H1 (cell line): ENCODE data around the gene MYH10. TPM values are rescaled to one million over a fixed set of nuclear protein-coding genes. Genes with fewer than 3 reads are reported as not detected.

Experiments
- CTCF ChIA-PET: fragments of 300-600 bp; sonication (Branson Sonifier 250); formaldehyde crosslinking; loops from one replicate; lab custom pipeline; 2021; ENCODE audit not compliant: partially characterized antibody; lab: Charles Lee
- POLR2A ChIA-PET: fragments of 300-600 bp; sonication (Branson Sonifier 250); formaldehyde crosslinking; loops from one replicate; lab custom pipeline; 2021; ENCODE audit warnings: inconsistent platforms; ENCODE audit not compliant: partially characterized antibody; lab: Charles Lee
- DNase-seq, 2 experiments: peaks; one replicate each; pipeline versions ENCODE4 v3.0.0 to v3.0.0-alpha.2; 2010 to 2022; ENCODE audit warnings: low spot score in 2 of 2, low read depth in 1 of 2, mixed read lengths in 1 of 2
- FAIRE-seq: peaks from 2 replicates; lab custom pipeline; 2011; peaks lifted over from hg19 to GRCh38; lab: Jason Lieb, UNC
- H2AFZ ChIP-seq: 2 replicates; pipeline ENCODE4 v1.8.1; 2012; ENCODE audit warnings: low read length, inconsistent platforms
- H2AK5ac ChIP-seq: 2 replicates; pipeline ENCODE4 v1.6.1; 2013; ENCODE audit warnings: low read depth, low read length
- H2BK120ac ChIP-seq: replicated peaks from 2 replicates; pipeline ENCODE3; 2013; ENCODE audit warnings: low read depth, low read length, inconsistent platforms
- H2BK12ac ChIP-seq: 2 replicates; pipeline ENCODE4 v1.6.1; 2013; ENCODE audit warnings: low read depth, low read length
- H2BK15ac ChIP-seq: 2 replicates; pipeline ENCODE4 v1.6.1; 2013; ENCODE audit warnings: low read length
- H2BK20ac ChIP-seq: 2 replicates; pipeline ENCODE4 v1.6.1; 2013; ENCODE audit warnings: low read length
- H2BK5ac ChIP-seq: 2 replicates; pipeline ENCODE4 v1.6.1; 2013; ENCODE audit warnings: low read depth, low read length
- H3K14ac ChIP-seq: 2 replicates; pipeline ENCODE4 v1.6.1; 2013; ENCODE audit warnings: inconsistent platforms; ENCODE audit not compliant: insufficient read length
- H3K18ac ChIP-seq: 2 replicates; pipeline ENCODE4 v1.6.1; 2013; ENCODE audit warnings: low read length; ENCODE audit errors: extremely low read depth
- H3K23ac ChIP-seq: 2 replicates; pipeline ENCODE4 v1.6.1; 2013; ENCODE audit warnings: inconsistent platforms; ENCODE audit not compliant: insufficient read length
- H3K23me2 ChIP-seq: 2 replicates; pipeline ENCODE4 v1.6.1; 2013; ENCODE audit warnings: low read depth, low read length
- H3K27ac ChIP-seq: 2 replicates; pipeline ENCODE4 v1.6.1; 2011; ENCODE audit warnings: low read depth, low read length, inconsistent platforms
- H3K27me3 ChIP-seq, 4 experiments: replicated peaks in 1 of 4; 1 replicate in 1 of 4; 2 replicates in 3 of 4; pipeline versions ENCODE4 v1.6.1 to v1.8.1; 2011 to 2013; ENCODE audit warnings: low read length in 3 of 4, mild to moderate bottlenecking in 3 of 4, inconsistent platforms in 2 of 4, mixed read lengths in 2 of 4, moderate library complexity in 1 of 4; ENCODE audit not compliant: control insufficient read depth in 3 of 4, insufficient read depth in 3 of 4; ENCODE audit errors: extremely low read depth in 1 of 4
- H3K36me3 ChIP-seq, 4 experiments: 2 replicates each; pipeline versions ENCODE4 v1.6.1 to v1.8.1; 2011 to 2013; ENCODE audit warnings: mild to moderate bottlenecking in 4 of 4, low read length in 3 of 4, moderate library complexity in 2 of 4, control low read depth in 1 of 4, inconsistent platforms in 1 of 4; ENCODE audit not compliant: insufficient read depth in 4 of 4, control insufficient read depth in 2 of 4
- H3K4ac ChIP-seq: replicated peaks from 2 replicates; pipeline ENCODE3; 2013; ENCODE audit warnings: low read length, low read depth, mixed read lengths, inconsistent platforms; ENCODE audit not compliant: insufficient read length
- H3K4me1 ChIP-seq, 4 experiments: replicated peaks in 1 of 4; 1 replicate in 1 of 4; 2 replicates in 3 of 4; pipeline versions ENCODE4 v1.6.1 to v1.8.1; 2011 to 2013; ENCODE audit warnings: low read length in 3 of 4, inconsistent platforms in 2 of 4, mixed read lengths in 1 of 4; ENCODE audit not compliant: insufficient read depth in 4 of 4, control insufficient read depth in 3 of 4
- H3K4me2 ChIP-seq, 2 experiments: 2 replicates each; pipeline versions ENCODE4 v1.6.1 to v1.8.1; 2011 to 2013; ENCODE audit warnings: low read depth in 2 of 2, low read length in 2 of 2, control low read depth in 1 of 2, inconsistent platforms in 1 of 2, mild to moderate bottlenecking in 1 of 2; ENCODE audit not compliant: insufficient read depth in 1 of 2
- H3K4me3 ChIP-seq, 4 experiments: fragments of 200-600, 300-600 bp in 1 of 4; sonication (generic), shearing (Covaris generic), sonication (Bioruptor Twin) in 1 of 4; 2 replicates each; pipeline versions ENCODE4 v1.5.1 to v1.8.1; 2011 to 2016; ENCODE audit warnings: low read length in 4 of 4, low read depth in 3 of 4, control low read depth in 2 of 4, inconsistent platforms in 2 of 4, mild to moderate bottlenecking in 2 of 4, mixed read lengths in 1 of 4, moderate library complexity in 1 of 4; ENCODE audit not compliant: insufficient read depth in 2 of 4; ENCODE audit errors: extremely low read depth in 1 of 4
- H3K56ac ChIP-seq: replicated peaks from 2 replicates; pipeline ENCODE3; 2013; ENCODE audit warnings: low read depth, mild to moderate bottlenecking, mixed read lengths, low read length, inconsistent platforms; ENCODE audit not compliant: insufficient read length
- H3K79me1 ChIP-seq: 2 replicates; pipeline ENCODE4 v1.6.1; 2013; ENCODE audit warnings: low read depth, low read length, control low read depth
- H3K79me2 ChIP-seq, 2 experiments: 2 replicates each; pipeline versions ENCODE4 v1.6.1 to v1.8.1; 2012 to 2013; ENCODE audit warnings: low read length in 2 of 2, mild to moderate bottlenecking in 2 of 2, inconsistent platforms in 1 of 2; ENCODE audit not compliant: insufficient read depth in 2 of 2, control insufficient read depth in 1 of 2
- H3K9ac ChIP-seq, 4 experiments: replicated peaks in 1 of 4; 1 replicate in 1 of 4; 2 replicates in 3 of 4; pipeline versions ENCODE4 v1.6.1 to v1.8.1; 2011 to 2013; ENCODE audit warnings: low read depth in 3 of 4, low read length in 3 of 4, control low read depth in 2 of 4, mild to moderate bottlenecking in 2 of 4, moderate library complexity in 2 of 4, inconsistent platforms in 1 of 4; ENCODE audit errors: extremely low read depth in 1 of 4
- H3K9me3 ChIP-seq, 2 experiments: 2 replicates each; pipeline versions ENCODE4 v1.6.1 to v1.8.1; 2012 to 2013; ENCODE audit warnings: mild to moderate bottlenecking in 2 of 2, moderate library complexity in 2 of 2, control low read depth in 1 of 2, inconsistent platforms in 1 of 2, low read depth in 1 of 2, low read length in 1 of 2, mixed read lengths in 1 of 2; ENCODE audit not compliant: insufficient read depth in 2 of 2
- H4K20me1 ChIP-seq, 2 experiments: replicated peaks in 1 of 2; 2 replicates each; pipeline versions ENCODE3 to v1.8.1; 2011 to 2013; ENCODE audit warnings: inconsistent platforms in 2 of 2, low read length in 2 of 2, mild to moderate bottlenecking in 1 of 2; ENCODE audit not compliant: insufficient read depth in 2 of 2, control insufficient read depth in 1 of 2
- H4K5ac ChIP-seq: 2 replicates; pipeline ENCODE4 v1.6.1; 2013; ENCODE audit warnings: low read length, low read depth, mixed read lengths, inconsistent platforms; ENCODE audit not compliant: insufficient read length
- H4K8ac ChIP-seq: 2 replicates; pipeline ENCODE4 v1.8.0; 2013; ENCODE audit warnings: mild to moderate bottlenecking, moderate library complexity, low read length, inconsistent platforms; ENCODE audit not compliant: insufficient read depth; ENCODE audit errors: extremely low read depth
- H4K91ac ChIP-seq: replicated peaks from 2 replicates; pipeline ENCODE3; 2013; ENCODE audit warnings: low read length, mixed read lengths, inconsistent platforms; ENCODE audit not compliant: insufficient read length
- EP300 ChIP-seq, 2 experiments: IDR thresholded peaks; 1 replicate in 1 of 2; 2 replicates in 1 of 2; pipeline ENCODE4 v1.6.1; 2011 to 2012; ENCODE audit warnings: low read depth in 2 of 2, low read length in 2 of 2, mild to moderate bottlenecking in 2 of 2, borderline replicate concordance in 1 of 2, inconsistent platforms in 1 of 2, moderate library complexity in 1 of 2
- RFX5 ChIP-seq: IDR thresholded peaks from 2 replicates; pipeline ENCODE4 v1.6.1; 2011; ENCODE audit warnings: low read depth, low read length, improper control_type of control experiment, borderline replicate concordance
- TAF1 ChIP-seq: IDR thresholded peaks from 2 replicates; pipeline ENCODE4 v1.6.1; 2011; ENCODE audit warnings: mild to moderate bottlenecking, low read depth, low read length
- WGBS, 2 experiments: shearing (Covaris generic) in 1 of 2; methylation state at CpG; one replicate each; pipeline versions ENCODE4 v1.1.6 to v1.1.7; 2013 to 2015; ENCODE audit warnings: low lambda C conversion rate in 2 of 2, mixed read lengths in 2 of 2, inconsistent platforms in 1 of 2, low coverage in 1 of 2, missing lambda C conversion rate in 1 of 2; ENCODE audit not compliant: insufficient replicate concordance in 2 of 2, insufficient coverage in 1 of 2, insufficient read length in 1 of 2; ENCODE audit errors: extremely low coverage in 1 of 2, missing lambda C conversion rate in 1 of 2; 5-methylcytosine and 5-hydroxymethylcytosine counted together
- polyA plus RNA-seq, 7 experiments: library from polyadenylated mRNA; depleted of rRNA in 3 of 7; stranded (reverse) in 5 of 7; unstranded in 2 of 7; fragments of >200 nt in 5 of 7; fragments of 200-250 nt in 2 of 7; gene quantifications; 1 replicate in 5 of 7; 2 replicates in 1 of 7; 4 replicates in 1 of 7; pipeline versions ENCODE4 v1.2.1 to v1.2.3, GENCODE V29; 2011 to 2013; ENCODE audit warnings: missing spikeins in 2 of 7, mixed read lengths in 2 of 7
- total RNA-seq: library from RNA; stranded (reverse); fragmentation: NEBNext Ultra II Directional; extraction: Animal tissue kit (Norgen Biotek cat#: 25700); gene quantifications from 2 replicates; pipeline ENCODE4 v1.2.1, GENCODE V29; 2021

The MYH10 gene
- total and polyA plus RNA-seq, 2 of the 8 experiments (the other 6 are each of a cell fraction or from before 2014, with no cell fraction given) = 64.1 to 289 TPM

GRCh38 chr17:8555062-8555461 lies 75.5 kb downstream of the MYH10 start:
- H3K23ac ChIP-seq = no peak overlapping the region
- H3K9ac ChIP-seq = no peak overlapping the region
- H3K36me3 ChIP-seq = peaks cover 7 to 46% (median 21%) of the 10 kb centered on the region in 4 experiments
- H3K4me1 ChIP-seq = no peaks in the 10 kb centered on the region
- H3K4me2 ChIP-seq = no peak overlapping the region
- 100% methylated on average over 1 of the region's 1 CpG; no CpG with 5 or more reads in 1 of the 2 experiments for whole genome bisulfite sequencing, 2 experiments
- no peaks in the 10 kb centered on the region; a peak in 1 of 4 replicates for H3K9me3 ChIP-seq
- H3K27me3 ChIP-seq = no peaks in the 10 kb centered on the region
- no peak overlapping the region for H2AK5ac ChIP-seq
- H2BK15ac ChIP-seq = no peak overlapping the region
- no peak overlapping the region for H3K27ac ChIP-seq
- H4K20me1 ChIP-seq = peaks cover 0 to 9% of the 10 kb centered on the region in 2 experiments
- no peak overlapping the region for H3K56ac ChIP-seq
- H3K18ac ChIP-seq = no peak overlapping the region
- H4K5ac ChIP-seq = no peak overlapping the region
- no peak for DNase-seq
- POLR2A ChIA-PET = no interaction called here
- H3K79me1 ChIP-seq = no peaks in the 10 kb centered on the region
- no peak overlapping the region for H4K91ac ChIP-seq
- H3K23me2 ChIP-seq = no peaks in the 10 kb centered on the region
- H2BK20ac ChIP-seq = no peak overlapping the region
- no peak overlapping the region for H3K14ac ChIP-seq
- H2AFZ ChIP-seq = no peak overlapping the region
- no peak overlapping the region for H2BK120ac ChIP-seq
- no peak overlapping the region for H2BK12ac ChIP-seq
- H3K4ac ChIP-seq = no peak overlapping the region
- CTCF ChIA-PET = interaction anchor here (0.6 kb wide), 1 partner anchor 138 kb away, joined by 3 read pairs; no protein-coding TSS in a partner anchor
- peaks cover 0 to 8% of the 10 kb centered on the region in 2 experiments; a peak in 2 of 4 replicates for H3K79me2 ChIP-seq
- no peak overlapping the region for H3K4me3 ChIP-seq
- no peak overlapping the region for H2BK5ac ChIP-seq
- FAIRE-seq = no peak
- no peak overlapping the region for H4K8ac ChIP-seq
- no peak for TF ChIP-seq RFX5
- no peak for TF ChIP-seq EP300 (IDR thresholded peaks at IDR 0.05; ENCODE audit: borderline replicate concordance in 1 of 2, low read depth in 2 of 2, low read length in 2 of 2)
- TF ChIP-seq TAF1 = no peak
